Muscle of leg (tissue), 16 donors: ENCODE data around the gene POMGNT2. TPM values are rescaled to one million over a fixed set of nuclear protein-coding genes. Genes with fewer than 3 reads are reported as not detected.
A peak's percentile ranks its signal among the peaks of the same experiment; 100 is the strongest.

Source experiments
- DNase-seq: peaks from one replicate; pipeline ENCODE4 v3.0.0; 2013
- H3K27ac ChIP-seq: one replicate; pipeline ENCODE4 v1.5.1; 2013; ENCODE audit warnings: mild to moderate bottlenecking, low read length, control low read depth
- H3K27me3 ChIP-seq: one replicate; pipeline ENCODE4 v1.6.1; 2013; ENCODE audit warnings: low read length; ENCODE audit not compliant: control insufficient read depth, insufficient read depth
- H3K36me3 ChIP-seq: one replicate; pipeline ENCODE4 v1.6.1; 2013; ENCODE audit warnings: low read length; ENCODE audit not compliant: control insufficient read depth, insufficient read depth
- H3K4me1 ChIP-seq: one replicate; pipeline ENCODE4 v1.6.1; 2013; ENCODE audit warnings: low read length; ENCODE audit not compliant: control insufficient read depth, insufficient read depth
- H3K4me3 ChIP-seq: one replicate; pipeline ENCODE4 v1.5.1; 2013; ENCODE audit warnings: low read length, control low read depth
- H3K9me3 ChIP-seq: replicated peaks from 2 replicates; pipeline ENCODE4 v1.6.1; 2013; ENCODE audit warnings: low read depth, low read length; ENCODE audit not compliant: control insufficient read depth
- WGBS: methylation state at CpG from one replicate; pipeline ENCODE4 v1.1.5; 2013; ENCODE audit warnings: missing lambda C conversion rate; ENCODE audit not compliant: insufficient coverage; 5-methylcytosine and 5-hydroxymethylcytosine counted together
- long read RNA-seq, 11 donors: transcript quantifications; one replicate each; lab custom pipeline, GENCODE V29; 2026
- polyA plus RNA-seq, 8 donors: library from polyadenylated mRNA; unstranded; fragments of 120-200 nt; gene quantifications; one replicate each; pipeline versions ENCODE4 v1.2.1 to v1.2.3, GENCODE V29; 2013; ENCODE audit warnings: inconsistent platforms in 1 of 8, low replicate concordance in 1 of 8; ENCODE audit not compliant: insufficient read length in 8 of 8, insufficient read depth in 1 of 8
- total RNA-seq: library from RNA; stranded (reverse); fragments of 120-200 nt; gene quantifications from one replicate; pipeline ENCODE4 v1.2.4, GENCODE V29; 2013

Gene POMGNT2
- total RNA-seq, result 16.6 TPM
- polyA plus RNA-seq, result 10 to 100 TPM; 17.6 to 27.7 (median 24.3) TPM
- long read RNA-seq, donor 1, transcript POMGNT2-201 (2 exons, 2,544 nt), result major isoform, 5 of 5 reads
- long read RNA-seq, donor 1, partial matches to known transcripts, result 0 of 5 reads
- long read RNA-seq, donor 1, other reads (novel, unspliced or antisense), result 0 of 5 reads
- long read RNA-seq, donor 2, result 0 reads
- long read RNA-seq, donor 3, transcript POMGNT2-201 (2 exons, 2,544 nt), result major isoform, 7 of 12 reads
- long read RNA-seq, donor 3, transcript POMGNT2-202 (3 exons, 2,531 nt), result minor isoform, 5 of 12 reads
- long read RNA-seq, donor 3, partial matches to known transcripts, result 0 of 12 reads
- long read RNA-seq, donor 3, other reads (novel, unspliced or antisense), result 0 of 12 reads
- long read RNA-seq, donor 4, transcript POMGNT2-201 (2 exons, 2,544 nt), result major isoform, 8 of 9 reads
- long read RNA-seq, donor 4, partial matches to known transcripts, result 0 of 9 reads
- long read RNA-seq, donor 4, other reads (novel, unspliced or antisense), result 0 of 9 reads
- long read RNA-seq, donor 5, transcript POMGNT2-202 (3 exons, 2,531 nt), result minor isoform, 5 of 15 reads
- long read RNA-seq, donor 5, transcript POMGNT2-201 (2 exons, 2,544 nt), result major isoform, 10 of 15 reads
- long read RNA-seq, donor 5, partial matches to known transcripts, result 0 of 15 reads
- long read RNA-seq, donor 5, other reads (novel, unspliced or antisense), result 0 of 15 reads
- long read RNA-seq, donor 6, transcript POMGNT2-201 (2 exons, 2,544 nt), result major isoform, 9 of 13 reads
- long read RNA-seq, donor 6, partial matches to known transcripts, result 0 of 13 reads
- long read RNA-seq, donor 6, other reads (novel, unspliced or antisense), result 0 of 13 reads
- long read RNA-seq, donor 7, transcript POMGNT2-201 (2 exons, 2,544 nt), result major isoform, 9 of 10 reads
- long read RNA-seq, donor 7, partial matches to known transcripts, result 0 of 10 reads
- long read RNA-seq, donor 7, other reads (novel, unspliced or antisense), result 0 of 10 reads
- long read RNA-seq, donor 8, partial matches to known transcripts, result 0 of 4 reads
- long read RNA-seq, donor 8, other reads (novel, unspliced or antisense), result 0 of 4 reads
- long read RNA-seq, donor 9, transcript POMGNT2-201 (2 exons, 2,544 nt), result major isoform, 5 of 12 reads
- long read RNA-seq, donor 9, partial matches to known transcripts, result 6 of 12 reads
- long read RNA-seq, donor 9, other reads (novel, unspliced or antisense), result 0 of 12 reads
- long read RNA-seq, donor 10, partial matches to known transcripts, result 0 of 5 reads
- long read RNA-seq, donor 10, other reads (novel, unspliced or antisense), result 0 of 5 reads
- long read RNA-seq, donor 11, partial matches to known transcripts, result 0 of 5 reads
- long read RNA-seq, donor 11, other reads (novel, unspliced or antisense), result 0 of 5 reads

DNA sequence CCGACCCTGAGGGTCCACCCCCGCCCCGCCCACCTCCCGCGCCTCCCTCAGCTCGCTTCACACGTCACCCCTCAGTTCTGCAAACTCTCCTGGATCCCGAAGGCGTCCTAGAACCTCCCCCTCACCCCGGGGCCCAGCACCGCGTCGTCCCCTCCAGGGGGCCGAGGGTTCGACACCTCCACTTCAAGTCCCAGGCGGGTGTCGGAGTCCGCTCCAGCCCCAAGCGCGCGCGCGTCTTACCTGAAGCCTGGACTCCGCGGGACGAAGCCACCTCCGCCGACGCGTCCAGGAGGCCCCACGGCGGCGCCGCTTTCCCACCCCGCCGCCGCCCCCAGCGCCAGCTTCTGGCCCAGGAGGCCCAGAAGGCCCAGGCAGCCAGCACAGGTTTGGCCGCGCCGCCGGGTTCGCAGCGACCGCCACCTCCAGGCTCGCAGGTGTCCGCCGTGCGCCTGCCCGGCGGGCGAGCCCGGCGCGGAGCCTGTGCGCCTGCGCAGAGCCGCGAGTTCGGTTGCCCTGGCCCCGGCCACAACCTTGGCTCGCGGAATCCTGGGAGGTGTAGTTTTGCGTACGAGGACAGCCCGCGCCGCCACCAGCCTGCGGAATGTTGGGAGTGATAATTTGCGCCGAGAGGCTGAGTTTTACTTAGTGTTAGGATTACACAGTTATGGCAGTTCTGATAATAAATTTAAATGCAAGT lies at the start of gene POMGNT2:
Gene POMGNT2 (minus strand): TSS at position 484 of the 697 bp plus-strand sequence. CDS start 24,648 bp downstream, outside the sequence.
- Histone ChIP-seq H3K4me3 (peak within 1 kb of the TSS; percentile 88), H3K27me3 (no peaks in the 10 kb centered on the region), H3K4me1 (peaks cover 31% of the 10 kb centered on the region), H3K36me3 (peaks cover 3% of the 10 kb centered on the region), H3K27ac (no peak within 1 kb of the TSS), H3K9me3 (no peaks in the 10 kb centered on the region)
- under 1% methylated on average over 63 of the region's 71 CpGs for WGBS
- DNase-seq, result peak; percentile 94

- Histone ChIP-seq H3K4me3 (no peak overlapping the region), H3K36me3 (no peaks in the 10 kb centered on the region), H3K4me1 (peaks cover 39% of the 10 kb centered on the region), H3K27me3 (no peaks in the 10 kb centered on the region), H3K9me3 (no peaks in the 10 kb centered on the region), H3K27ac (peak overlapping the region; percentile 35)
- WGBS, result 37% methylated on average over 5 of the region's 5 CpGs
- DNase-seq, result peak; percentile 69
These were observed 49.1 kb upstream of the POMGNT2 start for GRCh38 chr3:43154980-43155379.

GRCh38 chr3:43153216-43154083 lies 47.6 kb upstream of the POMGNT2 start:
- Histone ChIP-seq H3K27ac (peak overlapping the region; percentile 78), H3K9me3 (no peaks in the 10 kb centered on the region), H3K4me3 (no peak overlapping the region), H3K27me3 (no peaks in the 10 kb centered on the region), H3K36me3 (no peaks in the 10 kb centered on the region), H3K4me1 (peaks cover 37% of the 10 kb centered on the region)
- peak; percentile 83 for DNase-seq
- WGBS, result 30% methylated on average over 5 of the region's 19 CpGs

DNA sequence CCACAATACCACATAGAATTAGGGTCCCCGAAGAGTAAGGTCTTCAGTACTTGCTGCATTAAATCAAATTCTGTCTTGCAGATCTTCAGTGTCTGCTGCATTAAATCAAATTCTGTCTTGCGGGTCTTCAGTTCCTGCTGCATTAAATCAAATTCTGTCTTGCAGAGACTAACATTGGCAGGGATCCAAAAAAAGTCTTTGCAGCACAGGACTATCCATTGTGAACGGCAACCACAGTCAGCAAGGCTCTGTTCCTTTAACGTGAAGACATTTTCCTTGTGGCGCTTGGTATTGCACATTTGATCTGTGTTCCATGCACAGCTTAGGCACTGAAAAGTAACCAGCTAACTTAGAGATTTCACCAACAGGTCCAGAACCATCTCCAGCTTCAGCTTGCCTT lies 46.8 kb upstream of the POMGNT2 start:
- peaks cover 37% of the 10 kb centered on the region for H3K4me1 ChIP-seq
- no peak overlapping the region for H3K4me3 ChIP-seq
- no peaks in the 10 kb centered on the region for H3K36me3 ChIP-seq
- peak overlapping the region; percentile 78 for H3K27ac ChIP-seq
- DNase-seq, result peak; percentile 60
- WGBS, result 21% methylated on average over 5 of the region's 5 CpGs
- H3K9me3 ChIP-seq, result no peaks in the 10 kb centered on the region
- no peaks in the 10 kb centered on the region for H3K27me3 ChIP-seq

- no peak for DNase-seq
- Histone ChIP-seq H3K36me3 (no peaks in the 10 kb centered on the region), H3K4me1 (peaks cover 11% of the 10 kb centered on the region)
These were observed 42.2 kb upstream of the POMGNT2 start for GRCh38 chr3:43148033-43148432.

GRCh38 chr3:43146599-43146998 lies 40.7 kb upstream of the POMGNT2 start:
- H3K4me3 ChIP-seq, result no peak overlapping the region
- H3K27me3 ChIP-seq, result no peaks in the 10 kb centered on the region
- DNase-seq, result no peak
- no peaks in the 10 kb centered on the region for H3K9me3 ChIP-seq
- H3K36me3 ChIP-seq, result no peaks in the 10 kb centered on the region
- H3K4me1 ChIP-seq, result no peaks in the 10 kb centered on the region
- no peak overlapping the region for H3K27ac ChIP-seq
- WGBS, result no CpG with 5 or more reads among the region's 1 CpG

More at GRCh38 chr3:43148033-43148432, 42.2 kb upstream of the POMGNT2 start:
- no peaks in the 10 kb centered on the region for H3K9me3 ChIP-seq
- no peak overlapping the region for H3K27ac ChIP-seq
- no peak overlapping the region for H3K4me3 ChIP-seq
- H3K27me3 ChIP-seq, result no peaks in the 10 kb centered on the region

- Histone ChIP-seq H3K27me3 (no peaks in the 10 kb centered on the region), H3K4me3 (no peak overlapping the region), H3K36me3 (no peaks in the 10 kb centered on the region), H3K4me1 (no peaks in the 10 kb centered on the region), H3K9me3 (no peaks in the 10 kb centered on the region), H3K27ac (no peak overlapping the region)
- peak; percentile 55 for DNase-seq
- WGBS, result 58% methylated on average over 3 of the region's 7 CpGs
These were observed 39.0 kb upstream of the POMGNT2 start for GRCh38 chr3:43144761-43145490.

DNA sequence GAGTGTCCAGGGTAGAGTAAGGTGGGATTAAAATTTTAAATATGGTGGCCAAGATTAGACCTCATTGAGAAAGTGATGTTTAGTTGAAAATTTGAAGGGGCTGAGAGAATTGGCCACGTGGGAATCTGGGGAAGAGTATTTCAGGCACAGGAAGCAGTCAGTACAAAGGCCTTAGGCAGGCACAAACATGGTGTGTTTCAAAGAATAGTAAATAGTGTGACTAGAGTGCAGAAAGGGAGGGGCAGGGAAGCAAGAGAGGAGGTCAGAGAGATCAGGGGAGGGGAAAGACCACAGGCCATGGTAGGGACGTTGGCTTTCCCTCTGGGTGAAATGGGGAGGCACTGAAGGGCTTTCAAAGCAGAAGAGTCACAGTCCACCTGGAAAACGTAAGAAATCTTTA lies 36.6 kb upstream of the POMGNT2 start:
- Histone ChIP-seq H3K27ac (no peak overlapping the region), H3K4me3 (no peak overlapping the region), H3K4me1 (no peaks in the 10 kb centered on the region), H3K9me3 (peaks cover 1% of the 10 kb centered on the region), H3K36me3 (no peaks in the 10 kb centered on the region), H3K27me3 (no peaks in the 10 kb centered on the region)
- 62% methylated on average over 1 of the region's 3 CpGs for WGBS
- no peak for DNase-seq
